GM10266 (cell line): ENCODE data around the gene LPAR3.

Experiments
- DNase-seq: peaks from one replicate; pipeline ENCODE4 v3.0.0; 2012; ENCODE audit errors: extremely low spot score
- TF ChIP-seq, protein P1 (sequence below): IDR thresholded peaks from 2 replicates; pipeline ENCODE4 v1.5.1; 2012; ENCODE audit warnings: mild to moderate bottlenecking, low read depth; ENCODE audit not compliant: control insufficient read depth, insufficient read depth; ENCODE audit errors: missing control alignments

Gene LPAR3

GRCh38 chr1:84884671-84885389, 8.2 kb downstream of the LPAR3 start:
- no peak for DNase-seq
- TF ChIP-seq, protein P1, sequence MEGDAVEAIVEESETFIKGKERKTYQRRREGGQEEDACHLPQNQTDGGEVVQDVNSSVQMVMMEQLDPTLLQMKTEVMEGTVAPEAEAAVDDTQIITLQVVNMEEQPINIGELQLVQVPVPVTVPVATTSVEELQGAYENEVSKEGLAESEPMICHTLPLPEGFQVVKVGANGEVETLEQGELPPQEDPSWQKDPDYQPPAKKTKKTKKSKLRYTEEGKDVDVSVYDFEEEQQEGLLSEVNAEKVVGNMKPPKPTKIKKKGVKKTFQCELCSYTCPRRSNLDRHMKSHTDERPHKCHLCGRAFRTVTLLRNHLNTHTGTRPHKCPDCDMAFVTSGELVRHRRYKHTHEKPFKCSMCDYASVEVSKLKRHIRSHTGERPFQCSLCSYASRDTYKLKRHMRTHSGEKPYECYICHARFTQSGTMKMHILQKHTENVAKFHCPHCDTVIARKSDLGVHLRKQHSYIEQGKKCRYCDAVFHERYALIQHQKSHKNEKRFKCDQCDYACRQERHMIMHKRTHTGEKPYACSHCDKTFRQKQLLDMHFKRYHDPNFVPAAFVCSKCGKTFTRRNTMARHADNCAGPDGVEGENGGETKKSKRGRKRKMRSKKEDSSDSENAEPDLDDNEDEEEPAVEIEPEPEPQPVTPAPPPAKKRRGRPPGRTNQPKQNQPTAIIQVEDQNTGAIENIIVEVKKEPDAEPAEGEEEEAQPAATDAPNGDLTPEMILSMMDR, result no peak

GRCh38 chr1:84883286-84883685, 9.7 kb downstream of the LPAR3 start:
- TF ChIP-seq, protein P1, result no peak
- DNase-seq, result no peak

DNA sequence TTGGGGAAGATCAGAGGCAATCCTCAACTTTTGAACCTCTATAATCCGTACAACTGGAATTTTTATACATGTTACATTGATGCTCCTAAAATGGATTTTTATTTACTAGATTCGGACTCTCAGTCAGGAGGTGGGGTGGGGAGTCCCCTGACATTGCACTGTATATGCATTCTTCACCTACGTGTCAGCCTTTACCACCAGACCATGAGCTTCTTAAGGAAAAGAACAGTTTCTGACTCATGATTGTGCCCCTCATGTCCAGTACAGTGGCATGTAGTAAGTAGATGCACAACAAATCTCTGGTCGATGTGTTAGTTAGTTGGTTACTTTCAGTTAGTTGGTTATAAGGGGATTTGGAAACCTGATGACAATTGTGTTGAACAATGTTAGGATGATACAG, 15.4 kb downstream of the LPAR3 start:
- TF ChIP-seq, protein P1, result no peak

GRCh38 chr1:84876353-84876752, 16.7 kb downstream of the LPAR3 start:
- TF ChIP-seq, protein P1, result no peak
- no peak for DNase-seq

More for the DNA sequence above, 15.4 kb downstream of the LPAR3 start:
- no peak for DNase-seq

- DNase-seq, result no peak
- TF ChIP-seq, protein P1, result no peak
These were observed 19.6 kb downstream of the LPAR3 start for GRCh38 chr1:84873366-84873765.

GRCh38 chr1:84872696-84873355, 20.2 kb downstream of the LPAR3 start:
- TF ChIP-seq, protein P1, result no peak

GRCh38 chr1:84871181-84871580, 21.8 kb downstream of the LPAR3 start:
- no peak for DNase-seq
- TF ChIP-seq, protein P1, result no peak

More at GRCh38 chr1:84872696-84873355, 20.2 kb downstream of the LPAR3 start:
- no peak for DNase-seq
